ENCODE results near the gene PTGS2. TPM values are rescaled to one million over a fixed set of nuclear protein-coding genes. Genes with fewer than 3 reads are reported as not detected.

PTGS2 gene
- total and polyA plus RNA-seq, 2 experiments from 2014 or later, result 0.11 to 0.17 TPM

DNA sequence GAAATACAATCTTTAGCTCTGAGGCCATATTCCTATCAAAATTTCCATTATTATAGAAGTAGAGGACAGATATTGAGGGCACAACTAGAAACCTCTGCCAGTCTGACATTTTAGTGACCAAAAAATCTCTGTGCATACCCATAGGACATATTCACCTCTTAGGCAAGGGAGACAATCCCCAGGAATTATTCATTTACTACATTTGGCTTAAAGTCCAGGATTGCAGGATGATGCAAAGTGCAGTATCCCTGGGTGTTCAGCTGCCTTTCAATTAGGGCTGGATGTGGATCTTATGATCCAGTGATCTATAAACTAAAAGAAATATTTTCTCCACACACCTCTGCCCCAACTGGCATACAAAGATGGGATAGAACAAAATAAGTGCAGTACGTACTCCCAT lies 50.9 kb downstream of the PTGS2 start:
- Mint-ChIP-seq H3K27me3 (ENCODE audit: insufficient read depth, low read depth, poor library complexity) (no peaks in the 10 kb centered on the region), H3K4me3 (no peak overlapping the region), H3K9me3 (no peaks in the 10 kb centered on the region), H3K36me3 (ENCODE audit: low read depth) (no peaks in the 10 kb centered on the region), H3K27ac (no peak overlapping the region), H3K4me1 (peaks cover 10% of the 10 kb centered on the region)
- no peak for DNase-seq (ENCODE audit: low spot score)
- no peaks in the 10 kb centered on the region for H3K36me3 ChIP-seq (ENCODE audit: insufficient read depth)
- no peaks in the 10 kb centered on the region for H4K20me1 ChIP-seq (replicated peaks; ENCODE audit: insufficient read depth)
- H3F3A ChIP-seq (replicated peaks; ENCODE audit: low read depth), result no peaks in the 10 kb centered on the region
- no peak overlapping the region for H3K4me3 ChIP-seq
- no peak for TF ChIP-seq EZH2 (IDR thresholded peaks at IDR 0.05; ENCODE audit: low read depth, unreplicated experiment)
- TF ChIP-seq, protein P1, sequence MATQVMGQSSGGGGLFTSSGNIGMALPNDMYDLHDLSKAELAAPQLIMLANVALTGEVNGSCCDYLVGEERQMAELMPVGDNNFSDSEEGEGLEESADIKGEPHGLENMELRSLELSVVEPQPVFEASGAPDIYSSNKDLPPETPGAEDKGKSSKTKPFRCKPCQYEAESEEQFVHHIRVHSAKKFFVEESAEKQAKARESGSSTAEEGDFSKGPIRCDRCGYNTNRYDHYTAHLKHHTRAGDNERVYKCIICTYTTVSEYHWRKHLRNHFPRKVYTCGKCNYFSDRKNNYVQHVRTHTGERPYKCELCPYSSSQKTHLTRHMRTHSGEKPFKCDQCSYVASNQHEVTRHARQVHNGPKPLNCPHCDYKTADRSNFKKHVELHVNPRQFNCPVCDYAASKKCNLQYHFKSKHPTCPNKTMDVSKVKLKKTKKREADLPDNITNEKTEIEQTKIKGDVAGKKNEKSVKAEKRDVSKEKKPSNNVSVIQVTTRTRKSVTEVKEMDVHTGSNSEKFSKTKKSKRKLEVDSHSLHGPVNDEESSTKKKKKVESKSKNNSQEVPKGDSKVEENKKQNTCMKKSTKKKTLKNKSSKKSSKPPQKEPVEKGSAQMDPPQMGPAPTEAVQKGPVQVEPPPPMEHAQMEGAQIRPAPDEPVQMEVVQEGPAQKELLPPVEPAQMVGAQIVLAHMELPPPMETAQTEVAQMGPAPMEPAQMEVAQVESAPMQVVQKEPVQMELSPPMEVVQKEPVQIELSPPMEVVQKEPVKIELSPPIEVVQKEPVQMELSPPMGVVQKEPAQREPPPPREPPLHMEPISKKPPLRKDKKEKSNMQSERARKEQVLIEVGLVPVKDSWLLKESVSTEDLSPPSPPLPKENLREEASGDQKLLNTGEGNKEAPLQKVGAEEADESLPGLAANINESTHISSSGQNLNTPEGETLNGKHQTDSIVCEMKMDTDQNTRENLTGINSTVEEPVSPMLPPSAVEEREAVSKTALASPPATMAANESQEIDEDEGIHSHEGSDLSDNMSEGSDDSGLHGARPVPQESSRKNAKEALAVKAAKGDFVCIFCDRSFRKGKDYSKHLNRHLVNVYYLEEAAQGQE (IDR thresholded peaks at IDR 0.05; ENCODE audit: unreplicated experiment), result no peak
- TF ChIP-seq ZNF331 (CRISPR knock-in tag; IDR thresholded peaks at IDR 0.05; ENCODE audit: low read depth), result no peak
- TF ChIP-seq, protein P2, sequence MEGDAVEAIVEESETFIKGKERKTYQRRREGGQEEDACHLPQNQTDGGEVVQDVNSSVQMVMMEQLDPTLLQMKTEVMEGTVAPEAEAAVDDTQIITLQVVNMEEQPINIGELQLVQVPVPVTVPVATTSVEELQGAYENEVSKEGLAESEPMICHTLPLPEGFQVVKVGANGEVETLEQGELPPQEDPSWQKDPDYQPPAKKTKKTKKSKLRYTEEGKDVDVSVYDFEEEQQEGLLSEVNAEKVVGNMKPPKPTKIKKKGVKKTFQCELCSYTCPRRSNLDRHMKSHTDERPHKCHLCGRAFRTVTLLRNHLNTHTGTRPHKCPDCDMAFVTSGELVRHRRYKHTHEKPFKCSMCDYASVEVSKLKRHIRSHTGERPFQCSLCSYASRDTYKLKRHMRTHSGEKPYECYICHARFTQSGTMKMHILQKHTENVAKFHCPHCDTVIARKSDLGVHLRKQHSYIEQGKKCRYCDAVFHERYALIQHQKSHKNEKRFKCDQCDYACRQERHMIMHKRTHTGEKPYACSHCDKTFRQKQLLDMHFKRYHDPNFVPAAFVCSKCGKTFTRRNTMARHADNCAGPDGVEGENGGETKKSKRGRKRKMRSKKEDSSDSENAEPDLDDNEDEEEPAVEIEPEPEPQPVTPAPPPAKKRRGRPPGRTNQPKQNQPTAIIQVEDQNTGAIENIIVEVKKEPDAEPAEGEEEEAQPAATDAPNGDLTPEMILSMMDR (conservative IDR thresholded peaks at IDR 0.05; ENCODE audit: low read depth in 2 of 2), result no peak
- TF ChIP-seq EZH2phosphoT487 (IDR thresholded peaks at IDR 0.05; ENCODE audit: unreplicated experiment), result no peak
- TF ChIP-seq, protein P3, sequence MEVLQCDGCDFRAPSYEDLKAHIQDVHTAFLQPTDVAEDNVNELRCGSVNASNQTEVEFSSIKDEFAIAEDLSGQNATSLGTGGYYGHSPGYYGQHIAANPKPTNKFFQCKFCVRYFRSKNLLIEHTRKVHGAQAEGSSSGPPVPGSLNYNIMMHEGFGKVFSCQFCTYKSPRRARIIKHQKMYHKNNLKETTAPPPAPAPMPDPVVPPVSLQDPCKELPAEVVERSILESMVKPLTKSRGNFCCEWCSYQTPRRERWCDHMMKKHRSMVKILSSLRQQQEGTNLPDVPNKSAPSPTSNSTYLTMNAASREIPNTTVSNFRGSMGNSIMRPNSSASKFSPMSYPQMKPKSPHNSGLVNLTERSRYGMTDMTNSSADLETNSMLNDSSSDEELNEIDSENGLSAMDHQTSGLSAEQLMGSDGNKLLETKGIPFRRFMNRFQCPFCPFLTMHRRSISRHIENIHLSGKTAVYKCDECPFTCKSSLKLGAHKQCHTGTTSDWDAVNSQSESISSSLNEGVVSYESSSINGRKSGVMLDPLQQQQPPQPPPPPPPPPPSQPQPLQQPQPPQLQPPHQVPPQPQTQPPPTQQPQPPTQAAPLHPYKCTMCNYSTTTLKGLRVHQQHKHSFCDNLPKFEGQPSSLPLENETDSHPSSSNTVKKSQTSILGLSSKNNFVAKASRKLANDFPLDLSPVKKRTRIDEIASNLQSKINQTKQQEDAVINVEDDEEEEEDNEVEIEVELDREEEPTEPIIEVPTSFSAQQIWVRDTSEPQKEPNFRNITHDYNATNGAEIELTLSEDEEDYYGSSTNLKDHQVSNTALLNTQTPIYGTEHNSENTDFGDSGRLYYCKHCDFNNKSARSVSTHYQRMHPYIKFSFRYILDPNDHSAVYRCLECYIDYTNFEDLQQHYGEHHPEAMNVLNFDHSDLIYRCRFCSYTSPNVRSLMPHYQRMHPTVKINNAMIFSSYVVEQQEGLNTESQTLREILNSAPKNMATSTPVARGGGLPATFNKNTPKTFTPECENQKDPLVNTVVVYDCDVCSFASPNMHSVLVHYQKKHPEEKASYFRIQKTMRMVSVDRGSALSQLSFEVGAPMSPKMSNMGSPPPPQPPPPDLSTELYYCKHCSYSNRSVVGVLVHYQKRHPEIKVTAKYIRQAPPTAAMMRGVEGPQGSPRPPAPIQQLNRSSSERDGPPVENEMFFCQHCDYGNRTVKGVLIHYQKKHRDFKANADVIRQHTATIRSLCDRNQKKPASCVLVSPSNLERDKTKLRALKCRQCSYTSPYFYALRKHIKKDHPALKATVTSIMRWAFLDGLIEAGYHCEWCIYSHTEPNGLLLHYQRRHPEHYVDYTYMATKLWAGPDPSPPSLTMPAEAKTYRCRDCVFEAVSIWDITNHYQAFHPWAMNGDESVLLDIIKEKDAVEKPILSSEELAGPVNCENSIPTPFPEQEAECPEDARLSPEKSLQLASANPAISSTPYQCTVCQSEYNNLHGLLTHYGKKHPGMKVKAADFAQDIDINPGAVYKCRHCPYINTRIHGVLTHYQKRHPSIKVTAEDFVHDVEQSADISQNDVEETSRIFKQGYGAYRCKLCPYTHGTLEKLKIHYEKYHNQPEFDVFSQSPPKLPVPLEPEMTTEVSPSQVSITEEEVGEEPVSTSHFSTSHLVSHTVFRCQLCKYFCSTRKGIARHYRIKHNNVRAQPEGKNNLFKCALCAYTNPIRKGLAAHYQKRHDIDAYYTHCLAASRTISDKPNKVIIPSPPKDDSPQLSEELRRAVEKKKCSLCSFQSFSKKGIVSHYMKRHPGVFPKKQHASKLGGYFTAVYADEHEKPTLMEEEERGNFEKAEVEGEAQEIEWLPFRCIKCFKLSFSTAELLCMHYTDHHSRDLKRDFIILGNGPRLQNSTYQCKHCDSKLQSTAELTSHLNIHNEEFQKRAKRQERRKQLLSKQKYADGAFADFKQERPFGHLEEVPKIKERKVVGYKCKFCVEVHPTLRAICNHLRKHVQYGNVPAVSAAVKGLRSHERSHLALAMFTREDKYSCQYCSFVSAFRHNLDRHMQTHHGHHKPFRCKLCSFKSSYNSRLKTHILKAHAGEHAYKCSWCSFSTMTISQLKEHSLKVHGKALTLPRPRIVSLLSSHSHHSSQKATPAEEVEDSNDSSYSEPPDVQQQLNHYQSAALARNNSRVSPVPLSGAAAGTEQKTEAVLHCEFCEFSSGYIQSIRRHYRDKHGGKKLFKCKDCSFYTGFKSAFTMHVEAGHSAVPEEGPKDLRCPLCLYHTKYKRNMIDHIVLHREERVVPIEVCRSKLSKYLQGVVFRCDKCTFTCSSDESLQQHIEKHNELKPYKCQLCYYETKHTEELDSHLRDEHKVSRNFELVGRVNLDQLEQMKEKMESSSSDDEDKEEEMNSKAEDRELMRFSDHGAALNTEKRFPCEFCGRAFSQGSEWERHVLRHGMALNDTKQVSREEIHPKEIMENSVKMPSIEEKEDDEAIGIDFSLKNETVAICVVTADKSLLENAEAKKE (CRISPR knock-in tag; IDR thresholded peaks at IDR 0.05), result no peak
- TF ChIP-seq, protein P4, sequence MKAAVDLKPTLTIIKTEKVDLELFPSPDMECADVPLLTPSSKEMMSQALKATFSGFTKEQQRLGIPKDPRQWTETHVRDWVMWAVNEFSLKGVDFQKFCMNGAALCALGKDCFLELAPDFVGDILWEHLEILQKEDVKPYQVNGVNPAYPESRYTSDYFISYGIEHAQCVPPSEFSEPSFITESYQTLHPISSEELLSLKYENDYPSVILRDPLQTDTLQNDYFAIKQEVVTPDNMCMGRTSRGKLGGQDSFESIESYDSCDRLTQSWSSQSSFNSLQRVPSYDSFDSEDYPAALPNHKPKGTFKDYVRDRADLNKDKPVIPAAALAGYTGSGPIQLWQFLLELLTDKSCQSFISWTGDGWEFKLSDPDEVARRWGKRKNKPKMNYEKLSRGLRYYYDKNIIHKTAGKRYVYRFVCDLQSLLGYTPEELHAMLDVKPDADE (IDR thresholded peaks at IDR 0.05), result no peak
- no peak for TF ChIP-seq JUNB (IDR thresholded peaks at IDR 0.05; ENCODE audit: unreplicated experiment)
- TF ChIP-seq CREB1 (CRISPR knock-in tag; IDR thresholded peaks at IDR 0.05; ENCODE audit: low read depth), result no peak
- TF ChIP-seq STAT1 (IDR thresholded peaks at IDR 0.05; ENCODE audit: unreplicated experiment), result no peak
- TF ChIP-seq ZNF114 (CRISPR knock-in tag; IDR thresholded peaks at IDR 0.05), result no peak
- no peak for TF ChIP-seq POLR2AphosphoS5 (IDR thresholded peaks at IDR 0.05; ENCODE audit: low read depth)
- ATAC-seq, result no peak
- no peak overlapping the region for H3K4me2 ChIP-seq
- no peaks in the 10 kb centered on the region for H3K79me2 ChIP-seq (replicated peaks; ENCODE audit: insufficient read depth)
- H3K9me2 ChIP-seq (ENCODE audit: insufficient read depth), result no peaks in the 10 kb centered on the region
- H3K4me1 ChIP-seq (ENCODE audit: insufficient read depth), result peaks cover 8% of the 10 kb centered on the region
- H2AFZ ChIP-seq, result no peak overlapping the region
- no peaks in the 10 kb centered on the region for H3K27me3 ChIP-seq (ENCODE audit: insufficient read depth)
- H3K27ac ChIP-seq (ENCODE audit: low read depth), result no peak overlapping the region
